Breast epithelium (tissue), 4 donors: ENCODE data around the gene PNP. TPM values are rescaled to one million over a fixed set of nuclear protein-coding genes. Genes with fewer than 3 reads are reported as not detected.

ENCODE experiments used
- DNase-seq, 2 donors: peaks; one replicate each; pipeline ENCODE4 v3.0.0-alpha.2; 2019; ENCODE audit warnings: low spot score in 2 of 2
- H3K27ac ChIP-seq, 2 donors: fragments of 200-600 bp; sonication (generic) in 1 of 2; one replicate each; pipeline ENCODE4 v1.5.1; 2016 to 2019; ENCODE audit warnings: mild to moderate bottlenecking in 1 of 2
- H3K27me3 ChIP-seq, 2 donors: fragments of 200-600 bp; sonication (generic) in 1 of 2; one replicate each; pipeline versions ENCODE4 v1.5.1 to v1.6.0; 2017 to 2019; ENCODE audit warnings: control low read depth in 1 of 2, mild to moderate bottlenecking in 1 of 2
- H3K36me3 ChIP-seq: fragments of 200-600 bp; one replicate; pipeline ENCODE4 v1.5.1; 2019
- H3K4me1 ChIP-seq, 2 donors: fragments of 200-600 bp; sonication (generic); one replicate each; pipeline ENCODE4 v1.5.1; 2016 to 2019; ENCODE audit warnings: control low read depth in 1 of 2
- H3K4me3 ChIP-seq, 3 donors: fragments of 200-600 bp; sonication (generic); 1 replicate in 2 of 3; 2 replicates in 1 of 3; pipeline ENCODE4 v1.5.1; 2016 to 2019; ENCODE audit warnings: mild to moderate bottlenecking in 3 of 3, moderate library complexity in 2 of 3
- H3K9me3 ChIP-seq, 2 donors: fragments of 200-600 bp; sonication (generic) in 1 of 2; one replicate each; pipeline ENCODE4 v1.5.1; 2016 to 2019; ENCODE audit warnings: control low read depth in 1 of 2
- CTCF ChIP-seq, 3 donors: fragments of 450-650 bp; IDR thresholded peaks; one replicate each; pipeline ENCODE4 v1.5.1; 2016 to 2017; ENCODE audit warnings: antibody characterized with exemption in 3 of 3, mild to moderate bottlenecking in 3 of 3, moderate library complexity in 3 of 3
- POLR2A ChIP-seq: fragments of 450-650 bp; IDR thresholded peaks from one replicate; pipeline ENCODE4 v1.6.1; 2016; ENCODE audit warnings: antibody characterized with exemption, mild to moderate bottlenecking, moderate library complexity
- POLR2AphosphoS5 ChIP-seq, 3 donors: sonication (generic); formaldehyde crosslinking; IDR thresholded peaks; one replicate each; pipeline ENCODE4 v1.6.1; 2017; ENCODE audit warnings: antibody characterized with exemption in 3 of 3
- intact Hi-C: fragments of 100-400 bp; cut with DNase I; formaldehyde crosslinking; loops from one replicate; pipeline ENCODE4 v1.15.1; 2023; ENCODE audit warnings: low total_unique reads
- total RNA-seq, 3 donors: library from RNA; depleted of rRNA; stranded (reverse); fragments of >200 nt; gene quantifications; one replicate each; pipeline ENCODE4 v1.1.0, GENCODE V29; 2016

The PNP gene
- total RNA-seq, 3 donors from 2014 or later, result 26.4 to 60.0 (median 38.8) TPM

- Histone ChIP-seq H3K4me1 (no peaks in the 10 kb centered on the region), H3K27me3 (no peaks in the 10 kb centered on the region), H3K27ac (no peak overlapping the region), H3K4me3 (no peak overlapping the region), H3K9me3 (no peaks in the 10 kb centered on the region), H3K36me3 (no peaks in the 10 kb centered on the region)
- TF ChIP-seq POLR2AphosphoS5 (IDR thresholded peaks at IDR 0.05) (no peak), CTCF (IDR thresholded peaks at IDR 0.05) (no peak), POLR2A (no peak)
- DNase-seq, result no peak
- intact Hi-C loops, result no loop called here
Measured at GRCh38 chr14:20485900-20486299, 16.7 kb downstream of the PNP start.

GRCh38 chr14:20486684-20487395 lies 17.6 kb downstream of the PNP start:
- H3K9me3 ChIP-seq, result no peaks in the 10 kb centered on the region
- intact Hi-C loops, result no loop called here
- H3K4me3 ChIP-seq, result no peak overlapping the region
- H3K36me3 ChIP-seq, result no peaks in the 10 kb centered on the region
- TF ChIP-seq CTCF (IDR thresholded peaks at IDR 0.05) (no peak), POLR2AphosphoS5 (IDR thresholded peaks at IDR 0.05) (no peak), POLR2A (no peak)
- H3K27ac ChIP-seq, result no peak overlapping the region
- H3K27me3 ChIP-seq, result no peaks in the 10 kb centered on the region
- H3K4me1 ChIP-seq, result no peaks in the 10 kb centered on the region
- no peak for DNase-seq

GRCh38 chr14:20487396-20487725 lies 18.2 kb downstream of the PNP start:
- DNase-seq, result no peak
- intact Hi-C loops, result no loop called here
- Histone ChIP-seq H3K27ac (no peak overlapping the region), H3K9me3 (no peaks in the 10 kb centered on the region), H3K36me3 (no peaks in the 10 kb centered on the region), H3K27me3 (no peaks in the 10 kb centered on the region), H3K4me1 (no peaks in the 10 kb centered on the region), H3K4me3 (no peak overlapping the region)
- TF ChIP-seq CTCF (IDR thresholded peaks at IDR 0.05), result no peak
- TF ChIP-seq POLR2A, result no peak
- TF ChIP-seq POLR2AphosphoS5 (IDR thresholded peaks at IDR 0.05), result no peak

GRCh38 chr14:20489093-20489994 lies 20.1 kb downstream of the PNP start:
- no peaks in the 10 kb centered on the region for H3K9me3 ChIP-seq
- TF ChIP-seq POLR2AphosphoS5 (IDR thresholded peaks at IDR 0.05) (no peak), CTCF (IDR thresholded peaks at IDR 0.05) (no peak), POLR2A (no peak)
- H3K27ac ChIP-seq, result no peak overlapping the region
- no peak overlapping the region for H3K4me3 ChIP-seq
- intact Hi-C loops, result no loop called here
- H3K36me3 ChIP-seq, result no peaks in the 10 kb centered on the region
- DNase-seq, result no peak
- no peaks in the 10 kb centered on the region for H3K27me3 ChIP-seq
- no peaks in the 10 kb centered on the region for H3K4me1 ChIP-seq

- intact Hi-C loops, result no loop called here
- H3K36me3 ChIP-seq, result no peaks in the 10 kb centered on the region
- no peaks in the 10 kb centered on the region for H3K9me3 ChIP-seq
- H3K4me3 ChIP-seq, result no peak overlapping the region
- DNase-seq, result no peak
- H3K27ac ChIP-seq, result no peak overlapping the region
- no peaks in the 10 kb centered on the region for H3K27me3 ChIP-seq
- H3K4me1 ChIP-seq, result no peaks in the 10 kb centered on the region
- TF ChIP-seq CTCF (IDR thresholded peaks at IDR 0.05) (no peak), POLR2AphosphoS5 (IDR thresholded peaks at IDR 0.05) (no peak), POLR2A (no peak)
Measured at GRCh38 chr14:20490563-20490962, 21.4 kb downstream of the PNP start.
